ENCODE results near the gene E2F2. TPM values are rescaled to one million over a fixed set of nuclear protein-coding genes. Genes with fewer than 3 reads are reported as not detected.

E2F2 gene
- total and polyA plus RNA-seq, 2 experiments from 2014 or later: 0.78 to 3.4 TPM

- no peak overlapping the region for H2AFZ ChIP-seq
- H3K36me3 ChIP-seq (ENCODE audit: insufficient read depth): no peaks in the 10 kb centered on the region
- peaks cover 67% of the 10 kb centered on the region for H3K79me2 ChIP-seq (replicated peaks; ENCODE audit: insufficient read depth)
- ATAC-seq (no peak), DNase-seq (ENCODE audit: low spot score) (no peak)
- H4K20me1 ChIP-seq (replicated peaks; ENCODE audit: insufficient read depth): peaks cover 64% of the 10 kb centered on the region
- H3K27ac Mint-ChIP-seq: no peak overlapping the region
- H3K9me2 ChIP-seq (ENCODE audit: insufficient read depth): no peaks in the 10 kb centered on the region
- H3K27me3 ChIP-seq (ENCODE audit: insufficient read depth): no peaks in the 10 kb centered on the region
- H3K4me1 ChIP-seq (ENCODE audit: insufficient read depth): peaks cover 8% of the 10 kb centered on the region
- no peak overlapping the region for H3K4me3 Mint-ChIP-seq
- no peak overlapping the region for H3K27ac ChIP-seq (ENCODE audit: low read depth)
- H3K4me1 Mint-ChIP-seq: peaks cover 11% of the 10 kb centered on the region
- no peaks in the 10 kb centered on the region for H3K9me3 Mint-ChIP-seq
- no peak overlapping the region for H3K4me3 ChIP-seq
- TF ChIP-seq EZH2phosphoT487 (IDR thresholded peaks at IDR 0.05; ENCODE audit: unreplicated experiment) (no peak), ETS1 (IDR thresholded peaks at IDR 0.05) (no peak), STAT1 (IDR thresholded peaks at IDR 0.05; ENCODE audit: unreplicated experiment) (no peak)
- TF ChIP-seq, protein P1, sequence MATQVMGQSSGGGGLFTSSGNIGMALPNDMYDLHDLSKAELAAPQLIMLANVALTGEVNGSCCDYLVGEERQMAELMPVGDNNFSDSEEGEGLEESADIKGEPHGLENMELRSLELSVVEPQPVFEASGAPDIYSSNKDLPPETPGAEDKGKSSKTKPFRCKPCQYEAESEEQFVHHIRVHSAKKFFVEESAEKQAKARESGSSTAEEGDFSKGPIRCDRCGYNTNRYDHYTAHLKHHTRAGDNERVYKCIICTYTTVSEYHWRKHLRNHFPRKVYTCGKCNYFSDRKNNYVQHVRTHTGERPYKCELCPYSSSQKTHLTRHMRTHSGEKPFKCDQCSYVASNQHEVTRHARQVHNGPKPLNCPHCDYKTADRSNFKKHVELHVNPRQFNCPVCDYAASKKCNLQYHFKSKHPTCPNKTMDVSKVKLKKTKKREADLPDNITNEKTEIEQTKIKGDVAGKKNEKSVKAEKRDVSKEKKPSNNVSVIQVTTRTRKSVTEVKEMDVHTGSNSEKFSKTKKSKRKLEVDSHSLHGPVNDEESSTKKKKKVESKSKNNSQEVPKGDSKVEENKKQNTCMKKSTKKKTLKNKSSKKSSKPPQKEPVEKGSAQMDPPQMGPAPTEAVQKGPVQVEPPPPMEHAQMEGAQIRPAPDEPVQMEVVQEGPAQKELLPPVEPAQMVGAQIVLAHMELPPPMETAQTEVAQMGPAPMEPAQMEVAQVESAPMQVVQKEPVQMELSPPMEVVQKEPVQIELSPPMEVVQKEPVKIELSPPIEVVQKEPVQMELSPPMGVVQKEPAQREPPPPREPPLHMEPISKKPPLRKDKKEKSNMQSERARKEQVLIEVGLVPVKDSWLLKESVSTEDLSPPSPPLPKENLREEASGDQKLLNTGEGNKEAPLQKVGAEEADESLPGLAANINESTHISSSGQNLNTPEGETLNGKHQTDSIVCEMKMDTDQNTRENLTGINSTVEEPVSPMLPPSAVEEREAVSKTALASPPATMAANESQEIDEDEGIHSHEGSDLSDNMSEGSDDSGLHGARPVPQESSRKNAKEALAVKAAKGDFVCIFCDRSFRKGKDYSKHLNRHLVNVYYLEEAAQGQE (IDR thresholded peaks at IDR 0.05; ENCODE audit: unreplicated experiment): no peak
- H3K36me3 Mint-ChIP-seq (ENCODE audit: low read depth): no peaks in the 10 kb centered on the region
- no peak overlapping the region for H3K4me2 ChIP-seq
- H3K27me3 Mint-ChIP-seq (ENCODE audit: insufficient read depth, low read depth, poor library complexity): no peaks in the 10 kb centered on the region
- no peaks in the 10 kb centered on the region for H3F3A ChIP-seq (replicated peaks; ENCODE audit: low read depth)
Observed at GRCh38 chr1:23471473-23472075, 59.5 kb downstream of the E2F2 start.

DNA sequence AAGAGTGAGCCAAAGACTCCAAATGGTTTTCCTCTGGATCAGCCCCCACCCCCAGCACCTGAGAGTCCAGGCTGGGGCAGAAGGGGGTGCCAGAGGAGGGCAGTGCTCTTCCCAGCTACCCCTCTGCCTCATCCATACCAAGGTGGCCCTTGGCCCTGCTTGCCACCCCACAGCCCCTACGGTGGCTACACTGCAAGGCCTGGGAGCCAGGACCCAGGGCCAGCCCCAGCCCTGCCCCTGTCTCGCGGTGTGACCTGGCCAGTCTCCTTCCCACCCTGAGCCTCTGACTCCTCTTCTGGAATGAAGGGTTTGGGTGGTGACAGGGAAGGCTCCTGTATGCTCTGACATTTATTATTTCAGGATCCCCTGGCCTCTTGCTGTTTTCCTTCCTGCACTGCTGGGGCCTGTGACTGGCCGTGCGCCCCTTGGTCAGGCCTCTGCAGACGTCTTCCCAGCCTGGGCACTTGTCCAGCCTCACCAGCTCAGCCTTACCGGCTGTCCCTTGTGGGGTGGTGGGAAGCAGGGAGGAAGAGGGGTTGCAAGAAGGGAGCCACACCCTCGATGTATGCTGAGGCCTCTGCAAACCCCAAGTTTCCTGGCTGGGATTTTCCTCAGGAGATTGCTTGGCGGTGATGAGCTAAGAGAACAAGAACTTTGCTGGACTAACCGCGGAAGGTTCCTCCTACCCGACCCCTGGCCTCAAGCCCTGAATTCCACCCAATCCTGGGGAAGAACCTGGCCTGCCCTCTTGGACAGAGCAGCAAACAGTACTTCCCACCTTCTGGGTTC is 60.6 kb downstream of the E2F2 start:
- Mint-ChIP-seq H3K9me3 (no peaks in the 10 kb centered on the region), H3K4me3 (no peak overlapping the region), H3K36me3 (ENCODE audit: low read depth) (no peaks in the 10 kb centered on the region), H3K4me1 (peaks cover 10% of the 10 kb centered on the region), H3K27me3 (ENCODE audit: insufficient read depth, low read depth, poor library complexity) (peaks cover 4% of the 10 kb centered on the region), H3K27ac (no peak overlapping the region)
- Histone ChIP-seq H3K27me3 (ENCODE audit: insufficient read depth) (no peaks in the 10 kb centered on the region), H3K4me2 (no peak overlapping the region), H2AFZ (no peak overlapping the region), H3K36me3 (ENCODE audit: insufficient read depth) (no peaks in the 10 kb centered on the region), H3F3A (replicated peaks; ENCODE audit: low read depth) (no peaks in the 10 kb centered on the region), H3K9me2 (ENCODE audit: insufficient read depth) (no peaks in the 10 kb centered on the region), H3K4me3 (no peak overlapping the region), H3K4me1 (ENCODE audit: insufficient read depth) (peaks cover 6% of the 10 kb centered on the region), H3K27ac (ENCODE audit: low read depth) (no peak overlapping the region), H3K79me2 (replicated peaks; ENCODE audit: insufficient read depth) (peaks cover 56% of the 10 kb centered on the region), H4K20me1 (replicated peaks; ENCODE audit: insufficient read depth) (peaks cover 70% of the 10 kb centered on the region)
- no peak for DNase-seq (ENCODE audit: low spot score)
- no peak; the same call in 2 of the 3 replicates for ATAC-seq
- TF ChIP-seq CREB1 (CRISPR knock-in tag; IDR thresholded peaks at IDR 0.05; ENCODE audit: low read depth): no peak
- TF ChIP-seq, protein P1 (IDR thresholded peaks at IDR 0.05; ENCODE audit: unreplicated experiment): no peak

Data from GM23338 (cell line).